Liver (tissue), 9 donors: ENCODE measurements around the gene SKAP1. TPM values are rescaled to one million over a fixed set of nuclear protein-coding genes. Genes with fewer than 3 reads are reported as not detected.

ENCODE experiments used
- DNase-seq: peaks from one replicate; pipeline ENCODE4 v3.0.0-alpha.2; 2017; ENCODE audit warnings: low spot score
- H3K27ac ChIP-seq, 2 donors: one replicate each; pipeline ENCODE4 v1.7.0; 2013; ENCODE audit warnings: inconsistent platforms in 2 of 2, low read length in 2 of 2, control low read depth in 1 of 2, low read depth in 1 of 2, mild to moderate bottlenecking in 1 of 2
- H3K27me3 ChIP-seq, 4 donors: one replicate each; pipeline versions ENCODE4 v1.6.1 to v1.7.0; 2013; ENCODE audit warnings: low read length in 3 of 4, inconsistent platforms in 1 of 4, mild to moderate bottlenecking in 1 of 4, moderate library complexity in 1 of 4; ENCODE audit not compliant: control insufficient read depth in 4 of 4, insufficient read depth in 4 of 4
- H3K36me3 ChIP-seq, 4 donors: one replicate each; pipeline versions ENCODE4 v1.6.1 to v1.7.0; 2013; ENCODE audit warnings: low read length in 3 of 4, mild to moderate bottlenecking in 3 of 4, low read depth in 1 of 4, moderate library complexity in 1 of 4; ENCODE audit not compliant: control insufficient read depth in 4 of 4, insufficient read depth in 3 of 4
- H3K4me1 ChIP-seq, 4 donors: one replicate each; pipeline versions ENCODE4 v1.6.1 to v1.7.0; 2013; ENCODE audit warnings: low read length in 3 of 4, mild to moderate bottlenecking in 3 of 4, moderate library complexity in 1 of 4; ENCODE audit not compliant: control insufficient read depth in 4 of 4, insufficient read depth in 4 of 4
- H3K4me3 ChIP-seq, 3 donors: one replicate each; pipeline versions ENCODE4 v1.6.1 to v1.7.0; 2013; ENCODE audit warnings: low read length in 3 of 3, control low read depth in 1 of 3, low read depth in 1 of 3, mild to moderate bottlenecking in 1 of 3
- H3K9ac ChIP-seq, 2 donors: one replicate each; pipeline ENCODE4 v1.7.0; 2013; ENCODE audit warnings: low read length in 2 of 2, mild to moderate bottlenecking in 2 of 2, moderate library complexity in 2 of 2, control low read depth in 1 of 2, low read depth in 1 of 2
- H3K9me3 ChIP-seq, 4 donors: one replicate each; pipeline versions ENCODE4 v1.6.1 to v1.7.0; 2013; ENCODE audit warnings: low read length in 3 of 4; ENCODE audit not compliant: control insufficient read depth in 4 of 4
- EGR1 ChIP-seq, 2 donors: IDR thresholded peaks; 2 replicates each; pipeline ENCODE4 v1.6.1; 2016 to 2018; ENCODE audit warnings: antibody characterized with exemption in 2 of 2, low read depth in 2 of 2
- FOXA2 ChIP-seq: IDR thresholded peaks from 2 replicates; pipeline ENCODE4 v1.6.1; 2016; ENCODE audit warnings: antibody characterized with exemption
- GABPA ChIP-seq, 2 donors: IDR thresholded peaks in 1 of 2; conservative IDR thresholded peaks in 1 of 2; 2 replicates each; pipeline ENCODE4 v1.6.1; 2016; ENCODE audit warnings: antibody characterized with exemption in 2 of 2, mild to moderate bottlenecking in 1 of 2, moderate library complexity in 1 of 2
- HNF4A ChIP-seq, 2 donors: conservative IDR thresholded peaks; 2 replicates each; pipeline ENCODE4 v1.6.1; 2016; ENCODE audit warnings: antibody characterized with exemption in 2 of 2, mild to moderate bottlenecking in 2 of 2
- JUND ChIP-seq, 2 donors: IDR thresholded peaks; 2 replicates each; pipeline ENCODE4 v1.6.1; 2016; ENCODE audit warnings: antibody characterized with exemption in 2 of 2
- MAX ChIP-seq: IDR thresholded peaks from 2 replicates; pipeline ENCODE4 v1.6.1; 2016; ENCODE audit warnings: antibody characterized with exemption
- NR2F2 ChIP-seq: IDR thresholded peaks from 2 replicates; pipeline ENCODE4 v1.6.1; 2016; ENCODE audit warnings: antibody characterized with exemption
- RAD21 ChIP-seq, 2 donors: IDR thresholded peaks; 2 replicates each; pipeline ENCODE4 v1.6.1; 2016; ENCODE audit warnings: antibody characterized with exemption in 2 of 2, mild to moderate bottlenecking in 2 of 2
- RXRA ChIP-seq, 2 donors: IDR thresholded peaks; 2 replicates each; pipeline ENCODE4 v1.6.1; 2017 to 2018; ENCODE audit warnings: antibody characterized with exemption in 2 of 2, mild to moderate bottlenecking in 1 of 2
- SP1 ChIP-seq: IDR thresholded peaks from 2 replicates; pipeline ENCODE4 v1.6.1; 2018; ENCODE audit warnings: antibody characterized with exemption, mild to moderate bottlenecking
- TAF1 ChIP-seq: conservative IDR thresholded peaks from 2 replicates; pipeline ENCODE4 v1.6.1; 2016; ENCODE audit warnings: antibody characterized with exemption, mild to moderate bottlenecking
- YY1 ChIP-seq: IDR thresholded peaks from 2 replicates; pipeline ENCODE4 v1.6.1; 2016; ENCODE audit warnings: antibody characterized with exemption, mild to moderate bottlenecking
- WGBS: extraction: QIAGEN DNeasy Blood & Tissue Kit; methylation state at CpG from one replicate; pipeline ENCODE4 v1.1.7; 2013; 5-methylcytosine and 5-hydroxymethylcytosine counted together
- polyA plus RNA-seq, 2 donors: library from polyadenylated mRNA; stranded (reverse) in 1 of 2; unstranded in 1 of 2; fragments of 200-250 nt in 1 of 2; fragments of >200 nt in 1 of 2; fragmentation: Nextera tagmentation in 1 of 2; extraction: Ambion mirVana in 1 of 2; gene quantifications; one replicate each; pipeline versions ENCODE4 v1.2.1 to v1.2.3, GENCODE V29; 2013 to 2015
- total RNA-seq, 2 donors: library from RNA; depleted of rRNA; stranded (reverse); fragments of >200 nt; gene quantifications; one replicate each; pipeline ENCODE4 v1.2.3, GENCODE V29; 2014
- TF ChIP-seq, protein P1 (sequence below): fragments of 150-350 bp; IDR thresholded peaks from 2 replicates; pipeline ENCODE4 v1.5.1; 2017; ENCODE audit warnings: improper control_type of control experiment, low read depth, low read length; ENCODE audit not compliant: missing input control
- TF ChIP-seq, protein P2 (sequence below): IDR thresholded peaks from 2 replicates; pipeline ENCODE4 v1.6.1; 2016; ENCODE audit warnings: antibody characterized with exemption
- donor health status: healthy.
- donor health status: healthy.
- donor health status: healthy.
- donor health status: healthy.
- donor health status: healthy.

SKAP1 gene
- total and polyA plus RNA-seq, 4 donors: 2.5 to 20.8 (median 11.3) TPM

- DNase-seq: peak; percentile 44
These were observed 329.4 kb downstream of the SKAP1 start for GRCh38 chr17:48100591-48101011.

DNA sequence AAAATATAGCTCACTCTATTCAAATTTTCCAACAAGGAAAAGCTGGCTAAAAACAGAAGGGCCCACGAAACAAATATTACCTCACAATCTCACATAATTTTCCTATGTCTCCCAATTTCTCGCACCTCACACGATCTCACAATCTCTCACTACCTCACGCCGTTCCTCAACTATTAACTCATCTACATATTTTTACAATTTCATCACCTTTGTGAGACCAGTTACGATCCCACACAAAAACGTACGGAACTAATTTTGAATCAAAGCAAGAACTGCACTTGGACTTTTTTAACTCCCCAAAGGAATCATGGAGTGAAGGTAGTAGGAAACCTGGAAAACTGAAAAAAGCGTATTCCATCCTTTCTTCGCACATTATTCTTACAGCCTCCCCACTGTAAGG lies 329.9 kb downstream of the SKAP1 start:
- H3K27ac ChIP-seq: peak overlapping the region; percentile 81 to 89
- H3K36me3 ChIP-seq: no peaks in the 10 kb centered on the region
- H3K27me3 ChIP-seq: no peaks in the 10 kb centered on the region
- DNase-seq: no peak
- H3K4me3 ChIP-seq: peak overlapping the region; percentile 51 to 94 (median 77)
- H3K4me1 ChIP-seq: peaks cover 1 to 17% (median 11%) of the 10 kb centered on the region in 4 donors
- 68% methylated on average over 10 of the region's 10 CpGs for WGBS
- TF ChIP-seq RXRA (IDR thresholded peaks at IDR 0.05) (no peak), GABPA (IDR thresholded peaks at IDR 0.05 in 1 of 2, conservative IDR thresholded peaks at IDR 0.05 in 1 of 2) (no peak), HNF4A (conservative IDR thresholded peaks at IDR 0.05) (no peak), TAF1 (no peak), YY1 (no peak), RAD21 (IDR thresholded peaks at IDR 0.05) (no peak), NR2F2 (no peak), JUND (IDR thresholded peaks at IDR 0.05) (no peak)
- TF ChIP-seq, protein P1, sequence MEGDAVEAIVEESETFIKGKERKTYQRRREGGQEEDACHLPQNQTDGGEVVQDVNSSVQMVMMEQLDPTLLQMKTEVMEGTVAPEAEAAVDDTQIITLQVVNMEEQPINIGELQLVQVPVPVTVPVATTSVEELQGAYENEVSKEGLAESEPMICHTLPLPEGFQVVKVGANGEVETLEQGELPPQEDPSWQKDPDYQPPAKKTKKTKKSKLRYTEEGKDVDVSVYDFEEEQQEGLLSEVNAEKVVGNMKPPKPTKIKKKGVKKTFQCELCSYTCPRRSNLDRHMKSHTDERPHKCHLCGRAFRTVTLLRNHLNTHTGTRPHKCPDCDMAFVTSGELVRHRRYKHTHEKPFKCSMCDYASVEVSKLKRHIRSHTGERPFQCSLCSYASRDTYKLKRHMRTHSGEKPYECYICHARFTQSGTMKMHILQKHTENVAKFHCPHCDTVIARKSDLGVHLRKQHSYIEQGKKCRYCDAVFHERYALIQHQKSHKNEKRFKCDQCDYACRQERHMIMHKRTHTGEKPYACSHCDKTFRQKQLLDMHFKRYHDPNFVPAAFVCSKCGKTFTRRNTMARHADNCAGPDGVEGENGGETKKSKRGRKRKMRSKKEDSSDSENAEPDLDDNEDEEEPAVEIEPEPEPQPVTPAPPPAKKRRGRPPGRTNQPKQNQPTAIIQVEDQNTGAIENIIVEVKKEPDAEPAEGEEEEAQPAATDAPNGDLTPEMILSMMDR: no peak
- TF ChIP-seq, protein P2, sequence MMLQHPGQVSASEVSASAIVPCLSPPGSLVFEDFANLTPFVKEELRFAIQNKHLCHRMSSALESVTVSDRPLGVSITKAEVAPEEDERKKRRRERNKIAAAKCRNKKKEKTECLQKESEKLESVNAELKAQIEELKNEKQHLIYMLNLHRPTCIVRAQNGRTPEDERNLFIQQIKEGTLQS: no peak
- no peak overlapping the region for H3K9ac ChIP-seq
- H3K9me3 ChIP-seq: no peaks in the 10 kb centered on the region

More at GRCh38 chr17:48100591-48101011, 329.4 kb downstream of the SKAP1 start:
- Histone ChIP-seq H3K9me3 (no peaks in the 10 kb centered on the region), H3K27me3 (no peaks in the 10 kb centered on the region), H3K27ac (peak overlapping the region; percentile 81 to 89), H3K4me1 (peaks cover 1 to 17% (median 11%) of the 10 kb centered on the region in 4 donors), H3K9ac (peak overlapping the region; percentile 51 to 77), H3K36me3 (no peaks in the 10 kb centered on the region), H3K4me3 (peak overlapping the region; percentile 51 to 94 (median 77))
- 1% methylated on average over 23 of the region's 23 CpGs for WGBS
- TF ChIP-seq, protein P1: no peak
- TF ChIP-seq YY1: no peak
- no peak for TF ChIP-seq SP1
- no peak for TF ChIP-seq MAX
- no peak for TF ChIP-seq FOXA2
- TF ChIP-seq, protein P2: no peak
- no peak for TF ChIP-seq HNF4A (conservative IDR thresholded peaks at IDR 0.05)
- no peak for TF ChIP-seq EGR1 (IDR thresholded peaks at IDR 0.05; ENCODE audit: low read depth in 2 of 2)
- TF ChIP-seq TAF1: no peak
